Right atrium auricular region (tissue), 2 donors: Measurements from ENCODE around the gene GBA3. TPM values are rescaled to one million over a fixed set of nuclear protein-coding genes. Genes with fewer than 3 reads are reported as not detected.

ENCODE experiments used
- DNase-seq: peaks from one replicate; pipeline ENCODE4 v3.0.0-alpha.2; 2019; ENCODE audit warnings: low spot score
- H3K27ac ChIP-seq, 2 donors: fragments of 200-600 bp; sonication (generic); 1 replicate in 1 of 2; 2 replicates in 1 of 2; pipeline ENCODE4 v1.5.1; 2016 to 2019
- H3K27me3 ChIP-seq, 2 donors: fragments of 200-600 bp; sonication (generic); one replicate each; pipeline versions ENCODE4 v1.5.1 to v1.6.0; 2017 to 2019
- H3K36me3 ChIP-seq: fragments of 200-600 bp; sonication (generic); one replicate; pipeline ENCODE4 v1.5.1; 2016
- H3K4me1 ChIP-seq, 2 donors: fragments of 200-600 bp; sonication (generic); one replicate each; pipeline versions ENCODE4 v1.5.1 to v1.6.0; 2017 to 2019
- H3K4me3 ChIP-seq, 2 donors: fragments of 200-600 bp; sonication (generic); 1 replicate in 1 of 2; 2 replicates in 1 of 2; pipeline ENCODE4 v1.5.1; 2017 to 2019; ENCODE audit warnings: mild to moderate bottlenecking in 1 of 2, moderate library complexity in 1 of 2
- H3K9me3 ChIP-seq, 2 donors: fragments of 200-600 bp; sonication (generic); one replicate each; pipeline ENCODE4 v1.5.1; 2019
- CTCF ChIP-seq, 2 donors: fragments of 200-600 bp; sonication (generic); IDR thresholded peaks; one replicate each; pipeline ENCODE4 v1.5.1; 2019; ENCODE audit warnings: antibody characterized with exemption in 2 of 2
- total RNA-seq, 2 donors: library from RNA; depleted of rRNA; stranded (reverse); fragments of >200 nt; gene quantifications; one replicate each; pipeline ENCODE4 v1.1.0, GENCODE V29; 2016

The GBA3 gene
- total RNA-seq, 2 donors from 2014 or later: not detected

DNA sequence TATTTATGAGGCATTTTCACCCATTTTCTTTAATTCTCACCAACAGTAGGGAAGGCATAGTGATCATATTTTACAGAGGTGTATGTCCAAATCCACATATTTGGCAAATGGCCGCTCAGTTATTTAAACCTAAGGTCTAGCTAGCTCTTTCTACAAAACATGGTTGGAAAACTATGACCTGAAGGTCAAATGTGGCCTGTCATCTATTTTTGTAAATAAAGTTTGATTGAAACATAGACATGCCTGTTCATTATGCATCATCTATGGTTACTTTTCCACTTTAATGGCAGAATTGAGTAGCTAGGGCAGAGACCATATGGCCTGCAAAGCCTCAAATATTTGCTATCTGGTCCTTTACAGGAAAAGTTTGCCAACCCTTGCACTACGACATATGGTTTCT, 44.2 kb downstream of the GBA3 start:
- Histone ChIP-seq H3K36me3 (no peaks in the 10 kb centered on the region), H3K27ac (no peak overlapping the region), H3K4me3 (no peak overlapping the region), H3K27me3 (no peaks in the 10 kb centered on the region), H3K9me3 (no peaks in the 10 kb centered on the region), H3K4me1 (no peaks in the 10 kb centered on the region)
- TF ChIP-seq CTCF (IDR thresholded peaks at IDR 0.05): no peak
- no peak for DNase-seq

DNA sequence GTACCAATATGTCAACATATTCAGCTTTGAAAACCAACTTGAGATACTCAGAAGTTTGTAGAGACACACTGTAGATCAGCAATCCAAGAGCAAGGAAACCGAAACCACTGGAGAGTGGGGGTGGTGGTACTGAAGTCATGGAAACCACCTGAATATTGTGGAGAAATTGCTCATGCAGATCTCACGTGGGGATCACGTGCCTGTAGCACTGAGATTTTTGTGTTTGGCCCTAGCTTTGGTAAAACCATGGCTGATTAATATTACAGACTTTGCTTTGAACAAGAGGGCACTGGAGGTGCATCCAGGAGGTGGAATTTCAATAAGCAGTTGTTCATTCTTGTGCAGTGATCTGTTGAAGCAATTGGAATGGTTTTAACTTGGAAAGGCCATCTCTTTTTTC, 47.2 kb downstream of the GBA3 start:
- TF ChIP-seq CTCF (IDR thresholded peaks at IDR 0.05): no peak
- no peak for DNase-seq
- no peak overlapping the region for H3K4me3 ChIP-seq
- H3K27ac ChIP-seq: no peak overlapping the region
- H3K36me3 ChIP-seq: no peaks in the 10 kb centered on the region
- no peaks in the 10 kb centered on the region for H3K4me1 ChIP-seq
- no peaks in the 10 kb centered on the region for H3K27me3 ChIP-seq
- H3K9me3 ChIP-seq: no peaks in the 10 kb centered on the region

DNA sequence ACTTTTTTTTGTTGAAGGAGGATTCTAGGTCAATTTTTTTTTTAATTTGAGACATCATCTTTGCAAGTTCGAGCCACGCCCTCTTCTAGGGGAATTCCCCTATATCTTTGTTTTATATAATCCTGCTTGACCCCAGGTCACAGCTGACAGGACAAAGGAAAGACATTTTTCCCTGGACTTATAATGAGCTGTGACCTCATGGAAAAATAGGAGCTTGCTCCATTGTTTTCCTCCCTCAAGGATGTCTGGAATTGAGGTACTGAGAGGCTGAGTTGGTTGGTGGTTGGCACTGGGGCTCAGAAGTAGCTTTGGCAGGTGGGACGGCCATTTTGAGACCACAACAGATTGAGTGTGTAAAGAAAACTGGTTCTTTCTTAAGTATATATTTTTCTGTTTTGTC, 49.0 kb downstream of the GBA3 start:
- no peak for TF ChIP-seq CTCF (IDR thresholded peaks at IDR 0.05)
- Histone ChIP-seq H3K36me3 (no peaks in the 10 kb centered on the region), H3K27me3 (no peaks in the 10 kb centered on the region), H3K27ac (no peak overlapping the region), H3K4me1 (no peaks in the 10 kb centered on the region), H3K9me3 (no peaks in the 10 kb centered on the region), H3K4me3 (no peak overlapping the region)
- DNase-seq: no peak

GRCh38 chr4:22743290-22743689, 50.6 kb downstream of the GBA3 start:
- no peak overlapping the region for H3K27ac ChIP-seq
- no peaks in the 10 kb centered on the region for H3K4me1 ChIP-seq
- no peak for TF ChIP-seq CTCF (IDR thresholded peaks at IDR 0.05)
- no peaks in the 10 kb centered on the region for H3K9me3 ChIP-seq
- H3K4me3 ChIP-seq: no peak overlapping the region
- H3K27me3 ChIP-seq: no peaks in the 10 kb centered on the region
- H3K36me3 ChIP-seq: no peaks in the 10 kb centered on the region
- no peak for DNase-seq

DNA sequence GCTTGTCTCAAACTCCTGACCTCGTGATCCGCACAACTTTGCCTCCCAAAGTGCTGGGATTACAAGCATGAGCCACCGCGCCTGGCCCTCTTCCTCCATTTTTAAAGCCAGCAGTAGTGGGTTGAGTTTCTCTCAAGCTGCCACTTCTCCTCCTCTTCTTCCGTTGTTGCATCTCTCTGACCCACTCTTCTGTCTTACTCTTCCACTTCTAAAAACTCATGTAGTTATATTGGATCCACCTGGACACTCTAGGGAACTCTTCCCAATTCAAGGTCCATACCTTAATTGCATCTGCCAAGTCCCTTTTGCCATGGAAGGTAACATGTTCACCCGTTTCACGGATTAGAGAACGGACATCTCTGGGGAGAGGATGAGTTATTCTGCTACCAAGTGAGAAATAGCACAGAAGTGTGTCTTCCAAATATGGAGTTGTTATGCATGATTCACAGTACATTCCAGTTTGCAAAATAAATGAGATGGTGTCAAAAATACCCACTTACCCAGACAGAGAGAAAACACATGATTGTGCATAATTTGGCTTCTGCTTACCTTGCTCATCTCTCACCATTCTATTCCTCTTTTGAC, 51.8 kb downstream of the GBA3 start:
- H3K4me1 ChIP-seq: no peaks in the 10 kb centered on the region
- TF ChIP-seq CTCF (IDR thresholded peaks at IDR 0.05): no peak

DNA sequence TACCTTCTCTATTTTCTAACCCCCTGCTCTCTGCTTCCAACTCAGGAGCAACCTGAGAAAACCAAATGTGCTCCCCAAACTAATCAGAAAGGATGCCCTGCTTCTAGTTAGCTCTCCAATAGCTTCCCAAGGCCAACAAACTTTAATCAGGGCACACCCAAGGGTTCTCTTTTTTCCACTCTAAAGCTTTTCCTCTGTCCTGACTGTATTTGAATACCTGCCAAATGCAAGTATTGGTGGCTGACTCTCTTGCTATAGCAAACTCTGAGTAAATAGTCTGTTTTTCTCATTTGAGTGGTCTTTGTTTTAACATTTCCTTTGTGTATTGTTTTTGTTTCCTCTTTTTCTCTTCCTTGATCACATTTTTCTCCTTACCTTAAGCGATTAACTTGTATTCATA, 52.5 kb downstream of the GBA3 start:
- Histone ChIP-seq H3K27ac (no peak overlapping the region), H3K27me3 (no peaks in the 10 kb centered on the region), H3K4me3 (no peak overlapping the region), H3K9me3 (no peaks in the 10 kb centered on the region), H3K36me3 (no peaks in the 10 kb centered on the region), H3K4me1 (no peaks in the 10 kb centered on the region)
- TF ChIP-seq CTCF (IDR thresholded peaks at IDR 0.05): no peak
- DNase-seq: no peak

More for the DNA sequence above, 51.8 kb downstream of the GBA3 start:
- DNase-seq: no peak
- Histone ChIP-seq H3K9me3 (no peaks in the 10 kb centered on the region), H3K36me3 (no peaks in the 10 kb centered on the region), H3K27ac (no peak overlapping the region), H3K27me3 (no peaks in the 10 kb centered on the region), H3K4me3 (no peak overlapping the region)
